ENCODE measurements around the gene LGALS9B. TPM values are rescaled to one million over a fixed set of nuclear protein-coding genes. Genes with fewer than 3 reads are reported as not detected.
"Not testable (repeated sequence)": the region's sequence is repeated elsewhere in the genome, so short reads cannot be mapped to it uniquely, and the experiment has no call there.

LGALS9B gene
- total RNA-seq, 1 donor from 2014 or later, result 0.98 TPM

DNA sequence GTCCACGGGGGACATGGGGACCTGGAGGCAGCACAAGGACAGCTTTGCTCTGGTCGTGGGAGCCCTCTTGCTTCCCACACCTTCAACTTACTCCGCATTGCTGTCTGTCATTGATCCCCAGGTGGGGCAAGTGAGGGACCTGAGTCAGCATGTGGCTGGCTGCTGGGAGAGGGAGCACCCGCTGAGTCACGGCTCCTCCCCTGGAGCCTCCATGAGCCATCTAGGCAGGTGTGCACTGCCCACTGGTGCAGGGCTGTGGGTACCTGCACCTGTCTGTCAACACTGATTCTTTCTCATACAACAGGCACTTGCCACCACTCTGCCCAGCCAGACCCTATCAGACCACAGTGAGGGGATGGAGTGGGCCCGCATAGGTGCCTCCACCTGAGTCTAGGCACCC, 24.8 kb upstream of the LGALS9B start:
- H3K9me3 ChIP-seq; H3K4me3 ChIP-seq; intact Hi-C loops (cut with DNase I); H3K27me3 ChIP-seq; DNase-seq (ENCODE audit: extremely low spot score in 2 of 2); H3K36me3 ChIP-seq; H3K27ac ChIP-seq; H3K4me1 ChIP-seq: not testable (repeated sequence)

DNA sequence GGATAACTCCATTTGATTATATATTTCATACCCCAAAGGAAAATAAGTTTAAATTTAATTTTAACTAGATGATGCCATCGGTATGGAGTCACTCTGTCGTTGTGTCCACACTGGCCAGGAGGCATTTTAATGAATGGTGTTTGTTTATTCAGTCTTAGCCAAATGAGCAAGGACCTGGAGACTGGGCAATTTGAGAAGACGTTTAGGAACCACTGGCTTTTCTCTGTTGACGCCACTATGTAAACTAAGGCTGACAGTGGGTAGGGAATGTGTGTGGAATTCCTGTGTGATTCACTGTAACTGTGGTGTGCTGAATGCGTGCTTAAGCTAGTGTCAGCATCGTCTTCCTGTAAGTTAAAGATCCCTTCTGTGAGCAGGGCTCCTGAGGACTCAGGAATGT, 17.6 kb upstream of the LGALS9B start:
- H3K36me3 ChIP-seq; H3K9me3 ChIP-seq; H3K4me3 ChIP-seq; H3K27ac ChIP-seq; H3K27me3 ChIP-seq; DNase-seq (ENCODE audit: extremely low spot score in 2 of 2); intact Hi-C loops (cut with DNase I); H3K4me1 ChIP-seq: not testable (repeated sequence)

DNA sequence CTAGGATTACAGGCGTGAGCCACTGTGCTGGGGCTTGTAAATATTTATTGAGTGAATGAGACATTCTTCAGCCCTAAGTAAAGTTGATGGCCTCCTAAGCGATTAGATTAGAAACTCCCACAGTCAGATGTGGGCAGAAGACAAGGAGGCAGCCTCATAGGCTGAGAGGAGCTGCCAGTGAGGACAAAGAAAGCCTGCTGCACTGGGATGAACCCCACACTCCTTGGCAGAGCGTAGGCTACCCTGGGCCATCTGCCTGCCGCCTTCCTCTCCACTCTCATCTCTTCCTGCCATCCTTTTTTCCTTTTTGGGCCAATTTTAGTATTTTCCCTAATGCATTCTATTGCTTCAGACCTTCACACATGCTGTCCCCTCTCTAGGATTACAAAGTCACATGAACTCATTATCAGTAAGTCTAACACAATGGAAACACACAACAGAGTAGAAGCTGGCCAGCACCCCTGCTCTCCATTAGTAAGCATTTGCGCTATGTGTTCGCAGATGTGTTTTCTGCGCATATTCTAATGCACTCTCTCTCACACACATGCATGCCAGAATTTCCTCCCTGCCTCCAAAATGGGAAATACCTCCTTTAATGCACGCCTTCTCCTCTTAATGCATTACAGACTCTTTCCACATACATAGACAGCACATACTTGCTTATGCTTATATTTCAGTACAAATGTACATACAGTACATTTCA, 12.7 kb upstream of the LGALS9B start:
- H3K4me3 ChIP-seq; intact Hi-C loops (cut with DNase I); DNase-seq (ENCODE audit: extremely low spot score in 2 of 2): not testable (repeated sequence)

DNA sequence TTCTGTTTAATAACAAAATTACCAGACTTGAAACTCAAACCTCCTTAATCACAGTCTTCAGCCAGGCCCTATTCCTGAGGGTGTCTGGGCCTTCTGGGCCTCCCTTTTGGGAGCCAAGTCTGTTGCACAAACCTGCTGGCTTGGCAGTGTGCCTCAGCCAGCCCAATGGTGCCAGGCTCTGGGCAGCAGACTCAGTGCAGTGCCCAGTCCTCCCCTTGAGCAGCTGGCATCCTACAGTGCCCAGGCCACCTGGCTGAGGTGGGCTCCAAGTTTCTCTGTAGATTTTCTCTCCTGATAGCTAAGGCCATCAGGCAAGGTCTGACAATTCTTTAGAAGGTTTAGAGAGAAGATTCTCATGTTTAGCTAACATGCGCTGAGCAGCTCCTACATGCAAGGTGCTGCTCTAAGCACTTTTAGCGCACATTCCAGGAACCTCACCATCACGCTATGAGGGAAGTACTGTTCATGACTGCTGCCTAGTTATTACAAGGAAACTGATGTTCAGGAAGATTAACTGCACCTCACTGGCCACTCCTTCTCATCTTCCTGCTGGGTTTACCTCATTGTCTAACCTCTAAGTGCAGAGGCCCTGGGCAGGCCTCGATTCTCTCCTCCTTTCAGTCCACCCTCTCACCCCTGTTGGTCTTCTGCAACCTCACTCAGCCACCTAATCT, 10.2 kb upstream of the LGALS9B start:
- H3K4me1 ChIP-seq; intact Hi-C loops (cut with DNase I); DNase-seq (ENCODE audit: extremely low spot score in 2 of 2); H3K27me3 ChIP-seq; H3K9me3 ChIP-seq; H3K36me3 ChIP-seq; H3K27ac ChIP-seq; H3K4me3 ChIP-seq: not testable (repeated sequence)

More for the DNA sequence above, 12.7 kb upstream of the LGALS9B start:
- not testable (repeated sequence) for H3K36me3 ChIP-seq, H3K9me3 ChIP-seq, H3K27me3 ChIP-seq, H3K4me1 ChIP-seq, H3K27ac ChIP-seq

DNA sequence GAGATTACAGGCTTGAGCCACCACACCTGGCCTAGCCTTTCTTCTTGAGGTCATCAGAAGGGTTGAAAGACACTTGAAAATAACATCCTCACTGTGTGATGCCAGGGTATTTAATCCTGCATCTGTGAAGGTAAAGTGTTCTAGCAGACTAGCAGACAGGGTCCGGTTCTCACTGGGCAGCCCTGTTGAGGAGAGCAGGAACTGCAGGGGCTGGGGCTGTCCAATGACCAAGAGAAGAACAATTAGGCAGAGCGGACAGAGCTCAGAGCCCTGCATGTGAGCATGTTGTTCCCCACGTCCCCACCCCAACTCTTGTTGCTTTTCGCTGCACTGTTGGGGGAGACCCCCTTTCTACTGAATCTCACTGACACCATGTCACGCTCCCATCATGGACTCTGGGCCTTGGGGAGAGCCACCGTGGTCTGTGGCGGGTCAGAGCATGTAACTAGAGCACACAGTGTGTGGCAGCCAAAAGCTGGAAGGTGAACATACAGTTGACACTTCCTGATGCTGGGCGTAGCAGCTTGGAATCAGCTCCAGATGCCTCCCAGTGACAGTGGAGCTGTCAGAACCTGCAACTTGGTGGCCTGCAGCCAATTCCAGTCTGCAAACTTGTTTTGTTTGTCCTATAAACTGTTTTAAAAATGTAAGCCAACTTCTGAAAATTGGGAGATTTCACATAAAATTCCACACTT, 7.9 kb upstream of the LGALS9B start:
- H3K4me1 ChIP-seq; H3K4me3 ChIP-seq; H3K36me3 ChIP-seq; H3K27ac ChIP-seq; intact Hi-C loops (cut with DNase I); DNase-seq (ENCODE audit: extremely low spot score in 2 of 2); H3K27me3 ChIP-seq; H3K9me3 ChIP-seq: not testable (repeated sequence)

DNA sequence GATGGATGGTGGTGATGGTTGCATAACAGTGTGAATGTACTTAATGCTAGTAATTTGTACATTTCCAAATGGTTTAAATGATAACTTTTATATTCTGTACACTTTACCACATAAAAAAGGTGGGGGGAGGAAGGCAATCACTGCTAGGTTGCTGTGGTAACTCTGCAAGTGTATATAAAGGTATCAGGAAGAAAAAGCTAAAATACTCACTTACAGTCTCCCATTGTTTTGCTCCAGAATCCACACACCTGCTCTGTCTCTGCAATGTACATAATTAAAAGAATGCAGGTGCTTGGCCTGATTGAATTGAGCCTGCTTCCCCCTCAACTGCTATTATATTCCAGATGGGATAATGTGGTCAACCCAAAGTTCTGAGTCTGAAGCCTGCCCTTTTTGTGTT, 6.7 kb upstream of the LGALS9B start:
- H3K4me1 ChIP-seq; H3K27me3 ChIP-seq; H3K27ac ChIP-seq; H3K9me3 ChIP-seq; H3K36me3 ChIP-seq; intact Hi-C loops (cut with DNase I); H3K4me3 ChIP-seq; DNase-seq (ENCODE audit: extremely low spot score in 2 of 2): not testable (repeated sequence)

DNA sequence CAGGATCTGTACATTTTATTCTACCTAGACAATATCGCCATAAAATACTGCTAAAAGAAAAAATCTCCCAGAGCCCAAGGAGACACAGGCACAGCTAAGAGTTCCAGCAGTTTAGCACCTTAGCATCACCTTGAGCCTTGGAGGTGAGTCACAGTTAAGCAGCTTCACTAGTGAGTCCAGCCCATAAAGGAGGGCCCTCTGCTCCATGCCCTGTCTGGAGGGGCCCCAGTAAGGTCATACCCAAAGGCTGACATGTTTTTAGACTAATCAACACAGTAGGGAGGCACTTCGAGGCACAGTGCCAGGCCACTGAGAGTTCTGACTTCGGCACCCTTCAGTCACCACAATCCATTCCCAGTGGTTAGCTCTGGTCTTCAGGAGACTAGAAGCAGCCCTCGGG, 2.6 kb upstream of the LGALS9B start:
- H3K36me3 ChIP-seq; H3K27ac ChIP-seq; H3K27me3 ChIP-seq; DNase-seq (ENCODE audit: extremely low spot score in 2 of 2); H3K4me1 ChIP-seq; H3K9me3 ChIP-seq; H3K4me3 ChIP-seq; intact Hi-C loops (cut with DNase I): not testable (repeated sequence)

DNA sequence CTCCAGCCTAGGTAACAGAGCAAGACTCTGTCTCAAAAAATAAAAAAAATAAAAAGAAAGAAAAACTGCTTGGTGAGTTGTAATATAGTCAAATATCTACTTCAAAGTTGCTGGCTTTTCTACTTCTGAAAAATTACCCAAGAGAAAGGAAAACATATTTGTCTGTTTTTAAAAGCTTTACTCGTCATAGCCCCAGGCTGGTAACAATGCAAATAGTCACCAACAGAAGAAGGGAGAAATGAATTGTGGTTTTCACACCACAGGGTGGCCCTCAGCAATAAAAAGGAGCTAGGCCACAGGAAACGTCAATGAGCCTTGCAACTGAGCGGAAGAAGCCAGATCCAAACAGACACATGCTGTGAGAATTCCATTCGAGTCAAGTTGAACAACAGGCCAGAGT, 1.8 kb upstream of the LGALS9B start:
- H3K4me1 ChIP-seq; H3K9me3 ChIP-seq; H3K27ac ChIP-seq; DNase-seq (ENCODE audit: extremely low spot score in 2 of 2); H3K27me3 ChIP-seq; H3K4me3 ChIP-seq; intact Hi-C loops (cut with DNase I); H3K36me3 ChIP-seq: not testable (repeated sequence)

DNA sequence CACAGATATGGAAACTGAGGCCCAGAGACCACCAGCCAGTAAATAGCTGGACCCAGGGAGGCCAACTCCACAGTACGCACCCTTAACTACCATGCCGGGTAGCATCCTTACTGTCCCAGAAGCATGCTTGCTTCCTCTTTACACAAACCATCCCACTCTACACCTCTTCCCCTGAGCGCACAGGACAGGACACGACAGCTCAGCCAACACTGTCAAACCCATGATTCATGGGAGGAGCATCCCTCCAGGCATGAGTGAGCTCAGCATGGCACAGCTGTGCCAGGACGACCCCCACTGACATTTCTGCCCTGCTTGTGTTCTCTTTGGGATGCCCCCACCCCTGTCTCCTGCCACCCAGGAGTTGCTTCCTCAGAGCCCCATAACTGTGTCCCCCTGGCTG, 340 bp downstream of the LGALS9B start:
- not testable (repeated sequence) for H3K4me3 ChIP-seq, H3K4me1 ChIP-seq, H3K27me3 ChIP-seq

DNA sequence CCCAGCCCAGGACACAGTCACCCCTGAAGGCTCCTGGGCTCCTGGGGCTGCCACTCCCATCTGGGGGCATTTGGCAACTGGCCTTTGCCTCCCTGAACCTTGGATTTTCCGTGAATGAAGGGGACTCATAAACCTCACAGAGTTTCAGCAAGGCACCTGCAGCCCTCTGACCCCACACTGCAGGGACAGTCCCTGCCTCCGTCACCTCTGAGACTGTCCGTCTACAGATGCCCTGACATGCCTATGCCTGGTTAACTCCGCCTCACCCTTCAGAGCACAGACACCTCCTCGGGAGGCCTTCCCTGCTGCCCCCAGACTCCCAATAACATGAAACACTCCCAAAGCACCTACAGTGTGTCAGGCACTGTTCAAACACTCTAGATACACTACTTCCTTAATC, 786 bp downstream of the LGALS9B start:
- H3K4me1 ChIP-seq; DNase-seq (ENCODE audit: extremely low spot score in 2 of 2); H3K27me3 ChIP-seq; H3K36me3 ChIP-seq; H3K4me3 ChIP-seq; H3K9me3 ChIP-seq; intact Hi-C loops (cut with DNase I); H3K27ac ChIP-seq: not testable (repeated sequence)

More for the DNA sequence above, 340 bp downstream of the LGALS9B start:
- H3K9me3 ChIP-seq; H3K36me3 ChIP-seq; intact Hi-C loops (cut with DNase I); H3K27ac ChIP-seq: not testable (repeated sequence)
- DNase-seq (ENCODE audit: extremely low spot score in 2 of 2), result peak in 1 of 2 donors; percentile 22

DNA sequence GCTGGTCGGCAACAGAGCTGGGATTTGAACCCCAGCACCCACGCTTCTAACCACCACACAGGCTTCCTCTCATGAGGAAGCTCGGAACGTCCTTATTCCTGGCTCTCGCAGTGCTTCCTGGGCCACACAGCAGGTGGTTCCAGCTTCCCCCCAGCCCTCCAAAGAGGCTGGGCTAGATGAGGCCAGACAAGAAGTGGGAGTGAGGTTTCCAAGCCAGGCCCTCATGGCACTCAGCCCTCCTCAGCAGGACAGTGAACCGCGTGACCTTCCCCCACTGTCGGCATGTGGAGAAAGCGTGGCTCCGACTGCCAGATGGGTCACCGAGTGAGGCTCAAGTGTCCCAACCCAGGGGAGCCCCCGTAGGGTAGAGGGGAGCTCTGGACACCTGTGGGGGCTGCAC, 1.8 kb downstream of the LGALS9B start:
- H3K4me1 ChIP-seq; H3K27me3 ChIP-seq; H3K27ac ChIP-seq; H3K36me3 ChIP-seq; H3K4me3 ChIP-seq; H3K9me3 ChIP-seq; DNase-seq (ENCODE audit: extremely low spot score in 2 of 2); intact Hi-C loops (cut with DNase I): not testable (repeated sequence)

DNA sequence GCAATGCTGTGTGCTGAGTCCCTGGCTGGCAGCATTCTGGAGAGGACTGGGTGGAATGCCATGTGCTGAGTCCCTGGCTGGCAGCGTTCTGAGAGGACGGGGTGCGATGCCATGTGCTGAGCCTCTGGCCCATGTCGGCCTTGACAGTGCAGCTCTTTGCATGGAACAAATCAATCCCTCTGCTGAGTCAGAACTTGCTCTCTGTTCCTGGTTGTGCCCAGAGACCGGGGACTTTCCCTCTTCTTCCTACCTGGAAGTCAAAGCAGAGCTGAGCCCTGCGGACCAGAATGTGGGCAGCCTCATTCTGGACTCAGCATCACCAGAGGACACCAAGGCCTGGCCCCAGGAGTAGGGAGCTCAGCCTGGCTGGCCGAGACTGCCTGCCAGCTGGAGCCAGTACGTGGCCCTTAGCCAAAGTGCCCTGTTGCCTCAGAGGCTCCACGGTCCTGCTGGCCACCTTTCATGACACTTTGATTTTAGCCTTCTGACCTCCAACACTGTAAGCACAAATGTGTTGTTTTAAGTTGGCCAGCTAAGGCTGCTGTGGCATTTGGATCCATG, 2.4 kb downstream of the LGALS9B start:
- H3K36me3 ChIP-seq; H3K27me3 ChIP-seq; H3K4me3 ChIP-seq; H3K9me3 ChIP-seq; intact Hi-C loops (cut with DNase I); H3K27ac ChIP-seq; H3K4me1 ChIP-seq: not testable (repeated sequence)
- DNase-seq (ENCODE audit: extremely low spot score in 2 of 2), result peak in 1 of 2 donors; percentile 49

DNA sequence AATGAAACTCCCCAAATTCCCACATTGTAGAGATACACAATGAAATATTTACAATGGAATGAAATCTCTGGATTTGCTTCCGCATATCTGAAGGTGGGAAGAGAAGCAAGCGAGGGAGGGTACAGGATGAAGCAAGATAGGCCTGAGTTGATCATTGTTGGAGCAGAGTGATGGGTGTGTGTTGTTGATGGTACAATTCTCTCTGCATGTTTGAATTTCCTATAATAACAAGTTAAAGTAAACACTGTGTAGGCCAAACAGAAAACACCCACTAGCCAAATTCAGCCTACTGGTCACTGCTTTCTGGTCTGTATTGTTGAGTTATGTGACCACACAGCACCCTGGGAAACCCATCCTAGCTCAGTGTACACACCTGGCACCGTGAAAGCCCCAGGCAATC, 5.2 kb downstream of the LGALS9B start:
- H3K4me1 ChIP-seq; DNase-seq (ENCODE audit: extremely low spot score in 2 of 2); H3K27me3 ChIP-seq; intact Hi-C loops (cut with DNase I); H3K9me3 ChIP-seq; H3K27ac ChIP-seq; H3K36me3 ChIP-seq; H3K4me3 ChIP-seq: not testable (repeated sequence)

All from vagina (tissue), 2 donors.